Measurements from ENCODE around the gene RBM41. TPM values are rescaled to one million over a fixed set of nuclear protein-coding genes. Genes with fewer than 3 reads are reported as not detected.

RBM41 gene
- total and polyA plus RNA-seq, 4 donors: 3.8 to 30.6 (median 9.2) TPM

DNA sequence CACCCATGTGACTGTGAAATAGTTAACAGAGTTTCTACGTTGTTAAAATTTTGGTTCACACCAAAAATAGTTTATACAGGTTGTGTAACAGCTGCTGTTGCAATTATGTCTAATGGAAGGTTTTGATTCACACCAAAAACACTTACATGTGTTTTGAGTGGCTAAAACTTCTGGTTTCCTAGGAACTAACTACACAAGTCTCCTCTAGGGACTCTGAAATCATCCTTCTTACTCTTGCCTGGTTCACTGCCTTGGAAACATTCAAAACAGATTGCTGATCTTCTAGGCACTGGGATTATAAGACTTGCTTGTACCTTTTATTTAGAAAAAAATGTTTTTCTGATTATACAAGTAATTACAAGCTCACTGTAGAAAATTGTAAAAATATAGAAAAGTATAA lies 103.7 kb downstream of the RBM41 start:
- DNase-seq: no peak
- Histone ChIP-seq H3K36me3 (ENCODE audit: control insufficient read depth in 4 of 4, insufficient read depth in 4 of 4, low read length in 4 of 4) (no peaks in the 10 kb centered on the region), H3K4me1 (ENCODE audit: control insufficient read depth in 5 of 5, insufficient read depth in 5 of 5, low read length in 5 of 5) (no peaks in the 10 kb centered on the region), H3K27ac (ENCODE audit: low read depth in 1 of 2, low read length in 1 of 2) (no peak overlapping the region), H3K9ac (ENCODE audit: insufficient read depth in 1 of 2, low read length in 2 of 2) (no peak overlapping the region), H3K4me3 (no peak overlapping the region), H3K27me3 (ENCODE audit: control insufficient read depth in 3 of 3, insufficient read depth in 3 of 3, low read length in 2 of 3) (peaks cover 2 to 20% (median 3%) of the 10 kb centered on the region in 3 donors), H3K9me3 (ENCODE audit: control insufficient read depth in 4 of 4, insufficient read depth in 3 of 4, low read length in 3 of 4) (peaks cover 0 to 2% (median 0%) of the 10 kb centered on the region in 4 donors)
- no peak for ATAC-seq (ENCODE audit: insufficient read depth, low FRiP score)
- 23 to 31% methylated on average over 1 of the region's 1 CpG for WGBS, 2 donors
- TF ChIP-seq, protein P1, sequence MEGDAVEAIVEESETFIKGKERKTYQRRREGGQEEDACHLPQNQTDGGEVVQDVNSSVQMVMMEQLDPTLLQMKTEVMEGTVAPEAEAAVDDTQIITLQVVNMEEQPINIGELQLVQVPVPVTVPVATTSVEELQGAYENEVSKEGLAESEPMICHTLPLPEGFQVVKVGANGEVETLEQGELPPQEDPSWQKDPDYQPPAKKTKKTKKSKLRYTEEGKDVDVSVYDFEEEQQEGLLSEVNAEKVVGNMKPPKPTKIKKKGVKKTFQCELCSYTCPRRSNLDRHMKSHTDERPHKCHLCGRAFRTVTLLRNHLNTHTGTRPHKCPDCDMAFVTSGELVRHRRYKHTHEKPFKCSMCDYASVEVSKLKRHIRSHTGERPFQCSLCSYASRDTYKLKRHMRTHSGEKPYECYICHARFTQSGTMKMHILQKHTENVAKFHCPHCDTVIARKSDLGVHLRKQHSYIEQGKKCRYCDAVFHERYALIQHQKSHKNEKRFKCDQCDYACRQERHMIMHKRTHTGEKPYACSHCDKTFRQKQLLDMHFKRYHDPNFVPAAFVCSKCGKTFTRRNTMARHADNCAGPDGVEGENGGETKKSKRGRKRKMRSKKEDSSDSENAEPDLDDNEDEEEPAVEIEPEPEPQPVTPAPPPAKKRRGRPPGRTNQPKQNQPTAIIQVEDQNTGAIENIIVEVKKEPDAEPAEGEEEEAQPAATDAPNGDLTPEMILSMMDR (IDR thresholded peaks at IDR 0.05; ENCODE audit: control extremely low read depth, extremely low read depth): no peak

Other genes starting within 250 kb of the RBM41 start
- not detected for gene RIPPLY1, start 215.5 kb downstream of the RBM41 start, total RNA-seq
- not detected for gene RIPPLY1, start 215.5 kb downstream of the RBM41 start, polyA plus RNA-seq
- under 1 TPM; 0.28 to 0.46 TPM for gene CLDN2, start 198.4 kb downstream of the RBM41 start, total RNA-seq
- under 1 TPM in 1 of 2 donors, not detected in 1; 0.07 TPM for gene CLDN2, start 198.4 kb downstream of the RBM41 start, polyA plus RNA-seq
- gene MORC4, start 118.6 kb downstream of the RBM41 start, total RNA-seq: 10 to 100 TPM; 12.4 to 25.3 TPM
- 10 to 100 TPM in 1 of 2 donors, 1 to 10 TPM in 1; 4.5 to 10.9 TPM for gene MORC4, start 118.6 kb downstream of the RBM41 start, polyA plus RNA-seq
- 10 to 100 TPM in 1 of 2 donors, 1 to 10 TPM in 1; 6.5 to 13.6 TPM for gene NUP62CL, start 87.6 kb upstream of the RBM41 start, total RNA-seq
- 1 to 10 TPM; 2.5 to 3.0 TPM for gene NUP62CL, start 87.6 kb upstream of the RBM41 start, polyA plus RNA-seq
- gene DNAAF6, start 87.8 kb upstream of the RBM41 start, total RNA-seq: 1 to 10 TPM; 3.3 to 4.9 TPM
- 1 to 10 TPM; 1.7 to 2.7 TPM for gene DNAAF6, start 87.8 kb upstream of the RBM41 start, polyA plus RNA-seq